ENCODE results near the gene SSC4D. TPM values are rescaled to one million over a fixed set of nuclear protein-coding genes. Genes with fewer than 3 reads are reported as not detected.

SSC4D gene
- total RNA-seq, 4 donors from 2014 or later: 0.41 TPM; not detected in 3

DNA sequence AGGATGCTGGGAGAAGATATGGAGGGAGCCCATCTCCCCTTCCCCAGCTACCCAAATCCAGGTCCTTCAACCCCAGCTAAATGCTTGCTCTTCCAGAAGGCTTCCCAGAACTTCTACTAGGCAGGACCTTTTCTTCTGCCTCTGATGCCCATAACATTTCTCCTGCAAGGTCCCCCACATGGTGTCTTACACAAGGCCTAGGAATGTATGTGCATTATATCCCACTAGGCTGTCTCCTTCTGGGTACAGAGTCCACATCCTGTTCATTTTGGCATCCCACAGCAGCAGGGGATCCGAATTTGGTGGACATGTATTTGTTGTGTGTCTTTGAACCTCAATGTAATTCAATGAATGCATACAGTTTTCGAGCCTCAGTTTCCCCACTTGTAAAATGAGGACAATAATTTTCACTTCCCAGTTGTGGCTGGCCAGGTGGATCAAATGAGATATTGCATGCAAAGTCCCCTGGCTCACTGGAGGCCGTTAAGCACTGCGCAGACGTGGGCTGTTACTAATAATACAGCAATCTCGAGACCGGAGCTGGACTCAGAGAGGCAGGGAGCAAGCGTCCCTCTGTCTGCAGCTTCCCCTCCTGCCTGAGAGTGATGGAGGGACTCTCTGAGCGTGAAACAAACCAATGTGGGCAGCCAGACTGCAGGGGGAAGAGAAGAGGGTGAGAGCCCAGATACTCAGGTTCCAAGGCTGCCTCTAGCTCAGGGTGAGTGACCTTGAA, 32.1 kb downstream of the SSC4D start:
- Histone ChIP-seq H3K27ac (no peak overlapping the region), H3K9me3 (no peaks in the 10 kb centered on the region), H3K36me3 (no peaks in the 10 kb centered on the region), H3K4me1 (peaks cover 4 to 22% (median 21%) of the 10 kb centered on the region in 4 donors), H3K4me3 (no peak overlapping the region), H3K27me3 (no peaks in the 10 kb centered on the region)
- in situ Hi-C loops (cut with MboI; ENCODE audit: low pct_ligation_motif_present in 1 of 4, low pct_unique_long_range_greater_than_20kb in 1 of 4, low sequenced_read_pairs in 3 of 4): no loop called here
- no peak for TF ChIP-seq CTCF (IDR thresholded peaks at IDR 0.05)
- no peak for TF ChIP-seq POLR2AphosphoS5 (IDR thresholded peaks at IDR 0.05)
- TF ChIP-seq POLR2A (IDR thresholded peaks at IDR 0.05): no peak
- TF ChIP-seq EP300 (IDR thresholded peaks at IDR 0.05; ENCODE audit: low read depth): no peak
- DNase-seq: no peak
- intact Hi-C loops (cut with DNase I; ENCODE audit: low total_unique reads): no loop called here
- WGBS, 2 donors (ENCODE audit: low coverage in 1 of 2): 68% methylated on average over 9 of the region's 9 CpGs; no CpG with 5 or more reads in 1 of the 2 donors

GRCh38 chr7:76375251-76375650, 34.2 kb downstream of the SSC4D start:
- DNase-seq: no peak
- Histone ChIP-seq H3K9me3 (no peaks in the 10 kb centered on the region), H3K27ac (no peak overlapping the region), H3K36me3 (no peaks in the 10 kb centered on the region), H3K4me1 (peaks cover under 1 to 17% (median 14%) of the 10 kb centered on the region in 4 donors), H3K27me3 (no peaks in the 10 kb centered on the region), H3K4me3 (no peak overlapping the region)
- WGBS, 2 donors (ENCODE audit: low coverage in 1 of 2): 63 to 89% methylated on average over 1 to 9 of the region's 9 CpGs
- intact Hi-C loops (cut with DNase I; ENCODE audit: low total_unique reads): no loop called here
- TF ChIP-seq EP300 (IDR thresholded peaks at IDR 0.05; ENCODE audit: low read depth) (no peak), POLR2AphosphoS5 (IDR thresholded peaks at IDR 0.05) (no peak), POLR2A (IDR thresholded peaks at IDR 0.05) (no peak), CTCF (IDR thresholded peaks at IDR 0.05) (no peak)
- in situ Hi-C loops (cut with MboI; ENCODE audit: low pct_ligation_motif_present in 1 of 4, low pct_unique_long_range_greater_than_20kb in 1 of 4, low sequenced_read_pairs in 3 of 4): no loop called here

DNA sequence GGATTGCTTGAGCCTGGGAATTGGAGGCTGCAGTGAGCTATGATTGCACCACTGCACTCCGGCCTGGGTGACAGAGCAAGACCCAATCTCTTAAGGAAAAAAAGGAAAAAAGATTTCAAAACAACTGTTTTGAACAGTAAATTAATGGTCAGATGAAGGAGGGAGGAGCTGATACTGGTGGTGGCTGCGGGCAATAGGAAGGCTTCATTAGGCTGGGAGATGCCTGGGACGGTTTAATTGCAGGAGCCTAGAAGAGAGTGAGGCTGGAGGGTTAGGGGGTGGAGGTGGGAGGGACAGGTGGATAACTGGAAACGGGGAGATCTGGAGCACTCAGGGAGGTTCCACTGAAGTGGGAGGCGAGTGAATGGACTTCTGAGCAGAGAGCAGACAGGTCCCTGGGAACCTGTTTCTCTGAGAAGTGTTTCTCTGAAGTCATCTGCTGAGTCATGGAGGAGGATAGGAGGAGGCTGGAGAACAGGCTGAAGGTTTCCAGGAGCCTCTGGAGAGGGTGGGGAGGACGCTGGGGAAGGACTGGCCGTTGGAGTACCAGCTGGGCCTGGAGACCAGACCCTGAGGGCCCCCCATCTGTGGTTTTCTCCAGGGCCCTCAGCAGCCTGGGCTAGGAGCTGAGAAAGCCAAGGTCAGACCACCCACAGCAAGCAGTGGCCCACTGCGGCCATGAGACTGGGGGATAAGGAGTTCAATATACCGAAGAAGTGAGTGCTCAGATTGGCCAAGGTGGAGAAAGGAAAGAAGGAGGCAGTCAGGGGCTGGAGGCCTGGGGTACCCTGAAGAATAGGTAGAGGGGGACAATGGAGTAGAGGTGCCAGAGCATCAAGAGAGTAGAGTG, 36.3 kb downstream of the SSC4D start:
- peak overlapping the region in 1 of 4 donors; percentile 6 for H3K27ac ChIP-seq
- no peak overlapping the region for H3K4me3 ChIP-seq
- H3K4me1 ChIP-seq: peaks cover 0 to 7% (median 6%) of the 10 kb centered on the region in 4 donors
- H3K36me3 ChIP-seq: no peaks in the 10 kb centered on the region
- in situ Hi-C loops (cut with MboI; ENCODE audit: low pct_ligation_motif_present in 1 of 4, low pct_unique_long_range_greater_than_20kb in 1 of 4, low sequenced_read_pairs in 3 of 4): no loop called here
- intact Hi-C loops (cut with DNase I; ENCODE audit: low total_unique reads): no loop called here
- no peak for TF ChIP-seq EP300 (IDR thresholded peaks at IDR 0.05; ENCODE audit: low read depth)
- no peak for TF ChIP-seq CTCF (IDR thresholded peaks at IDR 0.05)
- no peak for TF ChIP-seq POLR2AphosphoS5 (IDR thresholded peaks at IDR 0.05)
- no peak for TF ChIP-seq POLR2A (IDR thresholded peaks at IDR 0.05)
- no peaks in the 10 kb centered on the region for H3K9me3 ChIP-seq
- DNase-seq: no peak
- 65 to 74% methylated on average over 3 to 9 of the region's 9 CpGs for WGBS, 2 donors (ENCODE audit: low coverage in 1 of 2)
- no peaks in the 10 kb centered on the region for H3K27me3 ChIP-seq

GRCh38 chr7:76371396-76371795, 38.1 kb downstream of the SSC4D start:
- Histone ChIP-seq H3K36me3 (no peaks in the 10 kb centered on the region), H3K4me3 (no peak overlapping the region), H3K4me1 (peaks cover 0 to 7% (median 6%) of the 10 kb centered on the region in 4 donors), H3K27me3 (no peaks in the 10 kb centered on the region), H3K9me3 (no peaks in the 10 kb centered on the region), H3K27ac (no peak overlapping the region)
- in situ Hi-C loops (cut with MboI; ENCODE audit: low pct_ligation_motif_present in 1 of 4, low pct_unique_long_range_greater_than_20kb in 1 of 4, low sequenced_read_pairs in 3 of 4) (no loop called here), intact Hi-C loops (cut with DNase I; ENCODE audit: low total_unique reads) (no loop called here)
- DNase-seq: no peak
- WGBS, 2 donors (ENCODE audit: low coverage in 1 of 2): 60 to 98% methylated on average over 1 to 3 of the region's 3 CpGs
- no peak for TF ChIP-seq CTCF (IDR thresholded peaks at IDR 0.05)
- no peak for TF ChIP-seq POLR2AphosphoS5 (IDR thresholded peaks at IDR 0.05)
- TF ChIP-seq EP300 (IDR thresholded peaks at IDR 0.05; ENCODE audit: low read depth): no peak
- TF ChIP-seq POLR2A (IDR thresholded peaks at IDR 0.05): no peak

All from transverse colon (tissue), 4 donors.